ENCODE results near the gene ACAD10.

DNA sequence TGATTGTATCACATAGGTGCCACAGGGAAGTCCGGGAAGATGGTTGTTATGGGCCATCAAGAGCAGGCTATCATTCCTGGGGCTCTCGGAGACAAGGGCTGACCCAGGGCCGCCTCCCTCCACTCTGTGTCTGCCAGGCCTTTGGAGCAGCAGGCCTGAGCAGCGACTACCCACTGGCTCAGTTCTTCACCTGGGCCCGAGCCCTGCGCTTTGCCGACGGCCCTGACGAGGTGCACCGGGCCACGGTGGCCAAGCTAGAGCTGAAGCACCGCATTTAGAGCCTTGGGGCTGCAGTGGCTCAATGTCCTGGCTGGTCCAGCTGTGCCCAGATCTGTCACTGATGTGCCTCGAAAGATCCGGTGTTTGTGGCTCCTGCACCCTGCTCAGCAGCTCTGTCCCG is 70.3 kb downstream of the ACAD10 start:
- TF ChIP-seq CTCF (IDR thresholded peaks at IDR 0.05; ENCODE audit: insufficient read depth, low read depth, low read length), result no peak
- TF ChIP-seq EZH2 (IDR thresholded peaks at IDR 0.05; ENCODE audit: insufficient read depth, low read length), result no peak
